ENCODE data around the gene RASSF6. TPM values are rescaled to one million over a fixed set of nuclear protein-coding genes. Genes with fewer than 3 reads are reported as not detected.

RASSF6 gene
- total and polyA plus RNA-seq, 2 of the 8 experiments (the other 6 are each of a cell fraction or from before 2014, with no cell fraction given): 0.03 to 0.28 TPM

DNA sequence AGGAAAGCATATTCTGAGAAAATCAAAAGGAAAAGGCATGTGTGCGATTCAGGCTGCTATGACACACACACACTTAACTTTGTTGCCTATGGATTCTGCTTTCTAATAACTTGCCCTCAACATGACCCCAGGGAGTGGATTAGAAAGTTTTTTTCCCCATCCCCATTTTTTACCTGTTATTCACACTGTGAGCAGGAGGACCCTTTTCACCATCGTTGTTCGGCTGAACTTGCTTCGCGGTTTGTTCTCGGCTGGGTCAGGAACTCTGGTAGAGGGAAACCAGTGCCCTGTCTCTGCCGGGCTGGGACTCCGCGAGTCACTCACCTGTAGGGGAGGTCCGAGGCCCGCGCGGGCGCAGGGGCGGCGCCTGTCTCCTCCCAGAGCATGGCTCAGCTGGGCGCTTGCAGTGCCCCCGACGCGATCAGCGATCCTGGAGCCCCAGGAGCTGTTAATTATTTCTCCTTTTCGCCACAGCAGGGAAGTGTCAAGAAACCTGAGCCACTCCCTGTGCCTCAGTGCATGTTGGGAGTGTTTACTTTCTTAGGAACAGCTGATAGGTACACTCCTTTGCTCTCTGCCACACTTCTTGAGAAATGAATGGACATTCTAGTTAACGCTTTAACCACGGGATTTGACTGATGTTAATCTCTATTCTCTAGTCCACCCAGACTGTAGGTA is at the start of gene RASSF6 (continued):
- TF ChIP-seq EGR1 (IDR thresholded peaks at IDR 0.05; ENCODE audit: borderline replicate concordance, low read depth, low read length): no peak
- no peak for TF ChIP-seq TCF12 (IDR thresholded peaks at IDR 0.05; ENCODE audit: low read depth, low read length)
- no peak for TF ChIP-seq CBX5 (IDR thresholded peaks at IDR 0.05; ENCODE audit: low read depth, low read length)
- peak; percentile 51 for TF ChIP-seq MAX (IDR thresholded peaks at IDR 0.05)
- 0 out of 4 replicates have a peak, but pooled peaks of 1 of the 2 experiments have one; percentile 62 for TF ChIP-seq HDAC2 (IDR thresholded peaks at IDR 0.05; ENCODE audit: borderline replicate concordance in 1 of 2, low read depth in 2 of 2, low read length in 2 of 2)
- TF ChIP-seq EP300 (IDR thresholded peaks at IDR 0.05; ENCODE audit: borderline replicate concordance in 1 of 2, low read depth in 2 of 2, low read length in 2 of 2): no peak
- no peak for TF ChIP-seq YY1 (IDR thresholded peaks at IDR 0.05; ENCODE audit: low read depth, low read length)
- no peak for TF ChIP-seq PHF8 (conservative IDR thresholded peaks at IDR 0.05; ENCODE audit: low read depth, low read length)
- TF ChIP-seq KDM4A (IDR thresholded peaks at IDR 0.05; ENCODE audit: low read depth, low read length, severe bottlenecking): peak; percentile 58
- no peak for TF ChIP-seq MAFK (IDR thresholded peaks at IDR 0.05; ENCODE audit: low read depth, low read length)
- no peak for TF ChIP-seq JUND (IDR thresholded peaks at IDR 0.05; ENCODE audit: low read length)
- 0 out of 2 replicates have a peak, but pooled peaks have one; percentile 54 for TF ChIP-seq RXRA (IDR thresholded peaks at IDR 0.05; ENCODE audit: insufficient read depth, low read depth, low read length)
- TF ChIP-seq POLR2A (IDR thresholded peaks at IDR 0.05; ENCODE audit: control extremely low read depth in 1 of 2, low read depth in 2 of 2, low read length in 2 of 2): no peak
- TF ChIP-seq ATF2 (IDR thresholded peaks at IDR 0.05; ENCODE audit: low read length): no peak

Data from H1 (cell line).